ENCODE data around the gene SH3RF1. TPM values are rescaled to one million over a fixed set of nuclear protein-coding genes. Genes with fewer than 3 reads are reported as not detected.

Gene SH3RF1
- total and polyA plus RNA-seq, 4 donors = 5.3 to 33.1 (median 16.3) TPM

- H3K9me3 ChIP-seq (ENCODE audit: control insufficient read depth in 4 of 4, insufficient read depth in 3 of 4, low read length in 3 of 4) = no peaks in the 10 kb centered on the region
- no peak for ATAC-seq (ENCODE audit: insufficient read depth, low FRiP score)
- peaks cover 4 to 19% (median 16%) of the 10 kb centered on the region in 5 donors for H3K4me1 ChIP-seq (ENCODE audit: control insufficient read depth in 5 of 5, insufficient read depth in 5 of 5, low read length in 5 of 5)
- no peak for DNase-seq
- no peak for TF ChIP-seq CTCF (IDR thresholded peaks at IDR 0.05; ENCODE audit: control extremely low read depth, extremely low read depth)
- no peak overlapping the region for H3K27ac ChIP-seq (ENCODE audit: low read depth in 1 of 2, low read length in 1 of 2)
- H3K4me3 ChIP-seq = no peak overlapping the region
- H3K27me3 ChIP-seq (ENCODE audit: control insufficient read depth in 3 of 3, insufficient read depth in 3 of 3, low read length in 2 of 3) = no peaks in the 10 kb centered on the region
- H3K36me3 ChIP-seq (ENCODE audit: control insufficient read depth in 4 of 4, insufficient read depth in 4 of 4, low read length in 4 of 4) = no peaks in the 10 kb centered on the region
- WGBS, 2 donors = 33 to 40% methylated on average over 3 of the region's 3 CpGs
- no peak overlapping the region for H3K9ac ChIP-seq (ENCODE audit: insufficient read depth in 1 of 2, low read length in 2 of 2)
Observed at GRCh38 chr4:169184686-169185085, 86.1 kb downstream of the SH3RF1 start.

- no peak for ATAC-seq (ENCODE audit: insufficient read depth, low FRiP score)
- TF ChIP-seq CTCF (IDR thresholded peaks at IDR 0.05; ENCODE audit: control extremely low read depth, extremely low read depth) = no peak
- no peak overlapping the region for H3K4me3 ChIP-seq
- peaks cover 4 to 24% (median 13%) of the 10 kb centered on the region in 5 donors for H3K4me1 ChIP-seq (ENCODE audit: control insufficient read depth in 5 of 5, insufficient read depth in 5 of 5, low read length in 5 of 5)
- peak overlapping the region in 1 of 2 donors; percentile 24 for H3K9ac ChIP-seq (ENCODE audit: insufficient read depth in 1 of 2, low read length in 2 of 2)
- H3K36me3 ChIP-seq (ENCODE audit: control insufficient read depth in 4 of 4, insufficient read depth in 4 of 4, low read length in 4 of 4) = no peaks in the 10 kb centered on the region
- H3K9me3 ChIP-seq (ENCODE audit: control insufficient read depth in 4 of 4, insufficient read depth in 3 of 4, low read length in 3 of 4) = no peaks in the 10 kb centered on the region
- no peak overlapping the region for H3K27ac ChIP-seq (ENCODE audit: low read depth in 1 of 2, low read length in 1 of 2)
- DNase-seq = no peak
- 70 to 83% methylated on average over 3 of the region's 3 CpGs for WGBS, 2 donors
- H3K27me3 ChIP-seq (ENCODE audit: control insufficient read depth in 3 of 3, insufficient read depth in 3 of 3, low read length in 2 of 3) = no peaks in the 10 kb centered on the region
Observed at GRCh38 chr4:169184236-169184635, 86.5 kb downstream of the SH3RF1 start.

- no peaks in the 10 kb centered on the region for H3K36me3 ChIP-seq (ENCODE audit: control insufficient read depth in 4 of 4, insufficient read depth in 4 of 4, low read length in 4 of 4)
- H3K4me3 ChIP-seq = no peak overlapping the region
- H3K27me3 ChIP-seq (ENCODE audit: control insufficient read depth in 3 of 3, insufficient read depth in 3 of 3, low read length in 2 of 3) = no peaks in the 10 kb centered on the region
- H3K9ac ChIP-seq (ENCODE audit: insufficient read depth in 1 of 2, low read length in 2 of 2) = no peak overlapping the region
- ATAC-seq (ENCODE audit: insufficient read depth, low FRiP score) (no peak), DNase-seq (no peak)
- 58 to 71% methylated on average over 2 of the region's 2 CpGs for WGBS, 2 donors
- no peak for TF ChIP-seq CTCF (IDR thresholded peaks at IDR 0.05; ENCODE audit: control extremely low read depth, extremely low read depth)
- no peaks in the 10 kb centered on the region for H3K9me3 ChIP-seq (ENCODE audit: control insufficient read depth in 4 of 4, insufficient read depth in 3 of 4, low read length in 3 of 4)
- H3K27ac ChIP-seq (ENCODE audit: low read depth in 1 of 2, low read length in 1 of 2) = no peak overlapping the region
- H3K4me1 ChIP-seq (ENCODE audit: control insufficient read depth in 5 of 5, insufficient read depth in 5 of 5, low read length in 5 of 5) = peaks cover 4 to 25% (median 11%) of the 10 kb centered on the region in 5 donors
Observed at GRCh38 chr4:169183581-169183980, 87.2 kb downstream of the SH3RF1 start.

Data from lung (tissue), 12 donors.